Activated T-helper 9 cell treated with anti-CD3 and anti-CD28 coated beads, Interleukin-2, amount 50 U/mL, for 16 hours (primary cell): ENCODE results near the gene SRC.

Source experiments
- DNase-seq: peaks from one replicate; pipeline ENCODE4 v3.0.0-alpha.2; 2020; ENCODE audit warnings: low read depth

SRC gene

DNA sequence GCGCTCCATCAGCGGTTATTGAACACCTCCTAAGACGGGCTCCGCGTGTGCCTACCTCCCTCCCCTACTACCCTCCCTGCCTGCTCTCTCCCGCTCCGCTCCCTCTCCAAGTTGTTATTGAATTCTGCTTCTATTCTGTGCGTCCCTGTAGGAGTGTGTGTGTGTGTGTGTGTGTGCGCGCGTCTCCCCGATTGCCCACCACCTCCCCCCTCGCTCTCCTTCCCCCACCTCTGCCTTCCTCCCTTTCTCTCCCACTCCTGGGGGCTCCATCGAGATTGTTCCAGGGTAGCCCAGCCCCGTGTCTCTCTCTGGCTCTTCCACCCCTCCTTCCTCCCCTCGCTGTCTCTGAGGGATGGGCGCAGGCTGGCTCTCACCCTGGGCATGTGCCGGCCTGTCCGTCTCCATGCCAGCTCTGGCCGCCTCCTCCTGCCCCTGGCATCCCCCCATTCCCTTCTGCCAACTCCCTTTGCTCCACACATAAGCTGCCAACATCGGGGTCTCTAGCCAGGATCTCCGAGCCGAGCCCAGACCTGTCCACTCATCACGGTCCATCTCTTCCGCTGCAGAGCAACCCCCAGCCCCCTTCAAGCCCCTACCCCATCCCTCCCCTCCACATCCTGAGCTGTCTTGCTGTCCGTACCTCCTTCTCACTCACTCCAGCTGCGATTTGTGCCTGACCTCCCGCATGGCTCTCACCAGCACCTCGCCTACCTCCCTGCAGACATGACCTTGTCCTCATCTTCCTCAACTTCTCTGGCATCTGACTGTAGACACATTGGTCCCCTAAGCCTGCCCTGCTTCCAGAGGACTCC lies 68.5 kb downstream of the SRC start:
- DNase-seq: no peak

DNA sequence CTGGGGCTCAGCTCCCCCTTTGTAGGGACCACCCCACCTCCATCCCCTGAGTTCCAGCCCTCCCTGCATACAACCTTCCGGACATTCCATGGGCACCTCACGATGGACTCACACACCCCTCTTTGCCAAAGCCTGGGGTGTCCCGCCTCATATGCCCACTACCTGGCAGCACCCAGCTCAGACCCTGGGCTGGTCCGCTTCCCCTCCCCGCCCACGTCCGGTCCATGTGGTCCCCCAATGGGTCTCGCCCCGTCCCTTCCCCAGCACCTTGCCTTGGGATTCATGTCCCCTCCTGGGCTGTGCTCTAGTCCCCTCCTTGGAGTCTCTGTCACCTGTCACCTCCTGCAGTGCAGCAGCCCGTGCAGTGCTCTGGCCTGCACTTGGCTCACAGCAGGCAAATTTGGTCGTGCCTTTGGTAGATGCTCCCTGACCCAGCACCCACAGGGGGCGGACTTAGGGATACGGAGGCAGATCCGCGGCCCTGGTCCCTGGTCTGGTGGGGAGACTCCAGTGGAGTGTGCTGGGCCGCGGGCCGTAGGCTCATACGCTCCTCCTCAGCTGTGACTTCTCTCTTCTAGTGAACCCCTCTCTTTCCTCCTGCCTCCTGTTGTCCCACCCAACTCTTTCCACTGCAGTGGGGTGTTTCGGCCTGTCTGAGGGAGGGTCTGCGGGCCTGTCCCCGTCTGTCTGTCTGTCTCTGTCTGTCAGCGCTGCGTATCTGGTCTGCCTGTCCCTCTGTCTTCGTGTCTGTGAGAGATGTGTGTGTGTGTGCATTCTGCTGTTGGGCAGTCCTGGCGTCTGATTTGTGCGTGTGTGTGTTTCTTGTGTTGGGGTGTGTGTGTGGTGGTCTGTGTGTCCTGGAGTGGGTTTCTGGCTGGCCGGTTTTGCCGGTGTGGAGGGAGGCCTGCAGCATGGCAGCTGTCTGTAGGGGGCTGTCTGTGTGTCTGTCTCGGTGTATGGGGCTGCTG lies 69.5 kb downstream of the SRC start:
- no peak for DNase-seq

DNA sequence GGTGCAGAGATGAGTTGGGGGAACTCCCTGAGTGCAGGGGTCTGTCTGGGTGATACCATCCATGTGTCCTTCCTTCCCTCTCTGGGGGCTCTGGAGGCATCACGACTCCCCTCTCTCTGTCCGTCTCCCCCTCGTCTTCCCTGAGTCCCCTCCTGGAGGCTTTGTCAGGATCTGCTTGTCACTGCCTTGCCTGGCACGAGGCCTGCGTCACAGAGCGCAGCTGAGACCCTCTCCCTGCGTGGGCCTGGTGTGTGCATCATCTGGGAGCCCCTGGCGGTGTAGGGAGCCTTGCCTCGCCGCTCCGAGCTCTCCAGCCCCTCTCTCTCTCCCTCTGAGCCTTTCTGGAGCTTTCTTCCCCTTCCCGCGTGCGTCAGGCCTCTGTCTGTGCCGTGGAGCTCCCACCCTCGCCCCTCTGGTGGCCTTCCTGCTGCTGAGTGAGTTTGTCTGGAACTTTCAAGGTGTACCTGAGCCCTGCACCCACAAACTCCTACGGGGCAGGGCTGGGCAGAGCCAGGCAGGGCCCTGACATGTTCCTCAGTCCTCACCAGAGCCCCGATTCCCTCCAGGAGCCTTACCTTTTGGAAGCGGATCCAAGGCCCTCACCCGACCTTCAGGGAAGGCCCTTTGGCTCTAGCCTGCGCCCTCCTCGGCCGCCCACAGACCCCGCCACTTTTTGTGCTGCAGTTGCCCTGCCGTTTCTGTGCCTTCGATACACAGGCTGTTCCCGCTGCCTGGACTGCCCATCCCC lies 70.3 kb downstream of the SRC start:
- DNase-seq: no peak

DNA sequence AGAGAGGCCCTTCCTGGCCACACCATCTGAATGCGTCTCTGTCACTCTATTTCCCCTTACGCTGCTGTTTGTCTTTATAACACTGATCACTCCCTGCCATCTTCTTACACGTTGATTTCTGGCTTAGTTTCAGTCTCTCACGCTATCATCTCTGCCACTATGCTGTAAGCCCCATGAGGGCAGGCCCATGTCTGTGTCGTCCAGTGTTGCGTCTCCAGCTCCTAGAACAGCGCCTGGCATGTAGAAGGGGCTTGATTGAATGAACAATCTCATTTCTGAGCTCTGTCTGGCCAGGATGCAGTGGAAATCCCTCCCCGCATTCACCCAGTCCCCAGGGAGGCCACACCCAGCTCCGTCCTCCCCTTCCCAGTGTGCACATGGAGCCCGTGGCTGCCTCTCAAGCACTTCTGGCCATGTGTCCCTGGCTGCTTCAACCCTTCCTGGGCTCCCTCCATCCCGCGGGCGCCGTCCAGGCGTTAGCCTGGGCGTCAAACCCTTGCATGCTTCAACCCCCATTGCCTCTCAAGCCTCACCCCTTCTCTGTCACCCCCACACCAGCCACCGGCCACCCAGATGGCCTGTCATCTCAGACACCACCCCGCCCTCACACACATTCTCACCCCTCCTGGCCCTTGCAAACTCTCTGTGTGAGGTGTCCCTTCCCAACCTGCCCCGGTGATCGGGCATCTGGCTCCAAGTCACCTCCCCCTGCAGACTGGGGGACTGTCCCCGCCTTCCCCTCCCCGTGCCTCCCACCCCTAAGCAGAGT lies 71.1 kb downstream of the SRC start:
- no peak for DNase-seq

DNA sequence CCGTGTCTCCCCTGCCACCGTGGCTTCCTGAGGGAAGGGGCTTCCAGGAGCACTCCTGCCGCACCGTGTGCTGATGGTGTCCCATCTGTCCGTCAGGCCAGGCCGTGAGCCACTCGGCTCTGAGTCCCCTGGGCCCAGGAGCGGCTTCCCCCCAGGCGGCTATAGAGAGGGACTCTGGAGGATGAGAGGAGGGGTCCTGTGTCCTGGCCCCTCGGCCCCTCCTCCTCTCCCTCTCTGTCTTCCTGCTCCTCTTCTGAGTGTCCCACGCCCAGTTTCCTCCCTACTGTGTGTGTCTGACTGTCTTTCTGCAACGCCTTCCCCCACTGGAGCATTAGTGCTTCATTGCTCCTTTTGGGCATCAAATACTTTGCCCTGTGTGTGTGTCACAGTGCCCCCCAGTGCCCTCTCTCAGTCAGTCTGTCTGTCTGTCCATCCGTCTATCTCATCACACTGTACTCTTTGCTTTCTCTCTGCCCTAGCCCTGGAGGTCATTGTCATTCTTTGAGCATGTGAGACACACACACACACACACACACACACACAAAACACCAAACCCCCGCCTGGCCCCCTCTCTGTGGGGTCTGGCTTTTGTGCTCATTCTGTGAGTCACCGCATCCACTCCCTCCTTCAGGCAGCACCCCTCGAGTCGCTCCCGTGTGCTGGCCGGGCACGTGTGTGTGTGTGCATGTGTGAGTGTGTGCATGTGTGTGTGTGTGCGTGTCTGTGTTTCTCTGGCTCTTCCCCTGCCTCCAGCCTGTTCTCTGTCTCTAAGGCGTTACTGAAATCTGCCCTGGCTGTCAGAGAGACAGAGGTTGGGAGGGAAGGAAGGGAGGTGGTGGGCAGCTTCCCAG lies 71.9 kb downstream of the SRC start:
- no peak for DNase-seq

DNA sequence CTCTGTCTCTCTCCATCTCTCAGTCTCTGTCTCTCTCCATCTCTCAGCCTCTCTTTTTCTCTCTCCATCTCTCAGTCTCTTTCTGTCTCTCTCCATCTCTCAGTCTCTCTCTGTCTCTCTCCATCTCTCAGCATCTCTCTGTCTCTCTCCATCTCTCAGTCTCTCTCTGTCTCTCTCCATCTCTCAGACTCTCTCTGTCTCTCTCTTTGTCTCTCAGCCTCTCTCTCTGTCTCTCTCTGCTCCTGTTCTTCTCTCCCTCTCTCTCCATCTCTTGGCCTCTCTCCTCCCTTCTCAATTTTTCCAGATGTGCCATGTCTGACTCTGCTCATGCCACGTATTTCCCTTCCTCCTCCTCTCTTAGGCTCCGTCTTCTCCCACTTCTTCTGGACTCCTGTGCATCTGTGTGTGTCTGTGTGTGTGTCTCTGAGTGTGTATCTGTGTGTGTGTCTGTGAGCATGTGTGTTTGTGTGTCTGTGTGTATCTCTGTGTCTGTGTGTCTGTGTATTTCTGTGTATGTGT lies 72.7 kb downstream of the SRC start:
- DNase-seq: no peak

DNA sequence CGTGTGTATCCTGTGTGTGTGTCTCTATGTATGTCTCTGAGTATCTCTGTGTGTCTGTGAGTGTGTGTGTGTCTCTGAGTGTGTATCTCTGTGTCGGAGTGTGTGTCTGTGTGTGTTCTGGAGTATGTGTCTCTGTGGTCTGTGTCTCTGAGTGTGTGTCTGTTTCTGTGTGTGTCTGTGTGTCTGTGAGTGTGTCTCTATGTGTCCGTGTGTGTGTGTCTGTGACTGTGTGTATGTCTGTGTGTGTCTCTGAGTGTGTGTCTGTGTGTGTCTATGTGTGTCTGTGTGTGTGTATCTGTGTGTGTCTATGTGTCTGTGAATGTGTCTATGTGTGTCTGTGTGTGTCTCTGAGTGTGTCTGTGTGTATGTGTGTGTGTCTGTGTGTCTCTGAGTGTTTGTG lies 73.4 kb downstream of the SRC start:
- DNase-seq: no peak

DNA sequence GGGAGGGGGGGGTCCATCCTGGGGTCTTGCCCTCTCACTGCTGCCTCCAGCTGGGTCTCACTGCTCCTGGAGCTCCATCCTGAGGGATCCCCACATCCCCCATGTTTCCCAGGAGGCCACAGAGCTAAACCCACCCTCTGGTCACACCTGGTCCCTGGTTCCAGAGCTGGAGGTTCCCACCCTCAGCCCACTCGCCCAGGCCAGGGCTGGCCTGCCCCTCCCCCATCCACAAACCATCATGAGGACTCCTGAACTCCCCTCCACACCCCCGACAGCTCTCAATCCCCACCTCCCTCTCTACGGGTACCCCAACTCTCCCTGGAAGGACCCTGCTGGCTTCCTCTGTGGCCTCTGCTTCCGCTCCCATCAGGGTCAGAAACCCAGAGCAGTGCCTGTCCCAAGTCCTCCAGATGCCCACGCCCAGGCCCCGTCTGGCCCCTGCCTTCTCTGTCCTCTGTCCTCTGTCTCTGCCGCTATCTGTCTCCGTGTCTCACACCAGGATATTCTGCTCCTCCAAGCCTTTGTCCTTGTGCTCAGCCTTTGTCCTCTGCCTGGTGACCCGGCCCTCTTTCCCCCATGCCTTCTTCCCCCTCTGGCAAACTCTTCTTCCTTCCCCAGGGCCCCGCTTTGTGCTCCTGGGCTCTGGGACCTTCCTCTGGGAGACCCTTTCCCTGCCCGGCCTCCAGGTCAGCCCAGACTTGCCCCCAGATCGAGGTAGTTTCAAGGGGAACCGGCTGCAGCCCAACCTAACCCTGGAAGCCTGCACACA lies 74.0 kb downstream of the SRC start:
- no peak for DNase-seq

DNA sequence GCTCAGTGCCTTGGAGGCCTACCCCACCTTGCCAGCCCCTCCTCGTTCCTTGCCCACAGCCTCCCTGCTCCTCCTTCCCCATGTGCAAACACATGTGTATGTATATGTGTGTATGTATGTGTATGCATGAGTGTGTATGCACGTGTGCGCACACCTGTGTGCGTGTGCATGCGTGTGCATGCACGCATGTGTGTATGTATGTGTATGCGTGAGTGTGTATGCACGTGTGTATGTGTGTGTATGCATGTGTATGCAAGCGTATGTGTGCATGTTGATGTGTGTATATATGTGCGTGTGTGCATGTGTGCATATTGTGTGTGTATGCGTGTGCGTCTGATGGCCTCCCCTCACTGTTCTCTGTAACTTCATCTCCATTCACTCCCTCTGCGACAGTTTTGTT lies 74.7 kb downstream of the SRC start:
- no peak for DNase-seq

DNA sequence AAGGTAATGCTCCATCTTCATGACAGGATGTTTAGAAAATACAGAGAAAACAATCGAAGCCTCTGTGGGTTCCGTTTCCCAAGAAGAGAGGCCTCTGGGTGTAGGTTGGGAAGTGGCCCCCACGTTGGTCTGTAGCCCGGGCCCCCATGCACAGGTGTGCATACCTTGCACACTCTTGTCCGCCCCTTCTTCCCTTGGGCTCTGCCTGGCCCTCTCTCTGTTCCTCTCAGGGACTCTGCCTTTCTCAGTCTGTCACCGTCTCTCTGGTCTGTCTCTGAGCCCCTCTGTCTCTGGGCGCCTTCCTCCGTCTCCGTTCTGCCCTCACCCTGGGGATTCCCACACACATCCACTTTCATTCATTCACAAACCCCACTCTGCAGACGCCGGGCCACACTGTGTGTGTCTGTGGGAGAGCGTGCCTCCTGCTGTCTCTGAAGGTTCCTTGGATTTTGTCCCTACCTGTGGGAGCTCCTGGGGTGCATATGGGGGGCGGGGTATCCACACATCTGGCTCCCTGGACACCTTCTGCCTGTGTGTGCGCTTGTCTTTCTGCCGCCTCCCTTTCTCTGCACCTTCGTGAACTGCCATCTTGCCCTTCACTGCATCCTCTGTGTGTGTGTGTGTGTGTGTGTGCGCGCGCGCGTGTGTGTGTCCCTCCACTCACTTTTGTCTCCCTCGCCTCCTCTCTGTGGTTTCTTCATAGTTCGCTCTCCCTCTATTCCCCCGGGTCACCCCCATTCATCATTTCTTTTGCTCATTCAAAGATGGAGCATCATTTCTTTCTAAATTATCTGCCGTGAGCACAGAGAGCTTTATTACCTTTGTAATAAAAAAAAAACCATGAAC lies 75.3 kb downstream of the SRC start:
- no peak for DNase-seq

DNA sequence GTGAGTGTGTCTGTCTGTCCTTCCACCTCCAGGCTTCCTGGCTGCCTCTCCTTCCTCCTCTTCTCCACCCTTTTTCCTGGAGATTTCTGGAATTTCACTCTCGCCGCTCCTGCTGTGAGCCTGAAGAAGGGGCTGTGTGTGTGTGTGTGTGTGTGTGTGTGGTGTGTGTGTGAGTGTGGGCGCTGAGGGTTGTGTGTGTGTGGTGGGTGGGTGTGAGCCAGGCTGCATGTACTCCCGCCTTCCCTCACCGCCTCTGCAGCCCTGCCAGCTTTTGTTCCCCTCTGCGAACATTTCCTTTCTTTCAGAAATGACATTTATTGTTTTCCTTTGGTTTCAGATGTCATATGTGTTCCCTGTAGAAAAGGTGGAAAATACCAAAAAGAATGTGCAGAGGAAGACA lies 76.0 kb downstream of the SRC start:
- no peak for DNase-seq

DNA sequence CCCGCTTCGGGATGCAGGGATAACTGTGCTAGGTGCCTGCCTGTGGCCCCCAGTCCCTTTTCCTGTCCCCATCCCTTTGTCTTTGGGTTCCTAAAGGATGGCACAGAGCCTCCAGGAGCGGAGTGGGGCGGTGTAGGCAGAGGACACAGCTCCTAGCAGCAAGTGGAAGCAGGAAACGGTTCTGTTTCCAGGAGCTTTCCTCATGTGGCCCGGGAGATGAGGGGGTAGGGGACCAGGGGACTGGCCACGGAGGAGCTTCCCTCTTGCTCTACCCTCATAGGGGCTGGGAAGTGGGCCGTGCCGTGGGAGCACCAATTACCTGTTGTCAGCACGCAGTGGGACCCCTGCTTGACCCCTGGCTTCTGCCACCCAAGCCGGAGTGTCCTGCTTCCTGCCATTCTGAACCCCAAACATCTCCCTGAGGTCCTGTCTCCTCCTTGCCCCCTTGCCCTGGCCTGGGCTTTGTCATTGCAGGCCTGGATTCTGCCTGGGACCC lies 76.9 kb downstream of the SRC start:
- DNase-seq: no peak

DNA sequence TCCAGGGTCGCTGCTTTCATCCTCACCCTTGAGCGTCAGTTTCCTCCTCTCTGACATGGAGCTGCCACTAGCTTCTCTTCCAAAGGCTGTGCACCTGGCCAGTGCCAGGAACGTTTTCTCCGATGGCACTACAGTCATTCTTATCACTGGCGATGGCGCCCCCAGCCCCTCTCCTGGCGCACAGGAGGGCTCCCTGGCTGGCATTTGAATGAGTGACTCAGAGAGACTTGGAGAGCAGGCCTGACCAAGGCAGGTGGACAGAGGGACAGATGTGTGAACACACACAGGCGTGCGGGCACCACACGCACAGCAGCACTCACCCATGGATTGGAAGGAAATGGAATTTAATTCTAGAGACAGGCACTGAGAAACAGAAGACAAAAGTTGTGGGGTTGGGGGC lies 77.6 kb downstream of the SRC start:
- no peak for DNase-seq

DNA sequence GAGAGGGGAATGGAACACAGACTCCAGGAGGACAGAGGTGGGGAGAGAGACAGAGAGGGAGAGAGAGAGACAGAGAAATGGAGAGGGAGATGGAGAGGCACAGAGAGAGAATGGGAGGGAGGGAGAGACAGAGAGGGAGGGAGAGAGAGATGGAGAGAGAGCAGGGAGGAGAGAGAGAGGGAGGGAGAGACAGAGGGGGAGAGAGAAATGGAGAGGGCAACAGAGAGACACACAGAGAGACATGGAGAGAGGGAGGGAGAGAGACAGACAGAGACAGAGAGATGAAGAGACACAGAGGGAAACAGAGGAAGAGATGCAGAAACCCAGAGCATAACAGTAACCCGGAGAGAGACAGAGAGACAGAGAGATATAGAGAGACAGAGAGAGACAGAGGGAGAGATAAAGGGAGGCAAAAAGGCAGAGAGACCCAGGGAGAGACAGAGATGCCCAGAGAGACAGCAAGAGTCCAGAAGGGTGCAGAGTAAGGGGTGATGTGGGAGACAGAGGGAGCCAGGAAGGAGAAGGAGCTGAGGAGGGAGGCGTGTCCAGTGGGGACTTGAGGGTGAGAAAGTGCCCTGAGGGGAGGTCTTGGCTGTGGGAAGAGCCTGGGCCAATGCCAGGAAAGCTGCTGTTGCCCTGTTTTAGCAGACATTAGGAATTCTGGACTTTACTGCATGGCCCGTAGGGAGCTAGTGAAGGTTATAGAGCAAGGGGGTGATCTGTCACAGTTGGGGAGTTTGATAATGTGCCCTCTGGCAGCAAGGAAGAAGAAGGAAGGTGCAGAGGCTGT lies 78.3 kb downstream of the SRC start:
- no peak for DNase-seq

DNA sequence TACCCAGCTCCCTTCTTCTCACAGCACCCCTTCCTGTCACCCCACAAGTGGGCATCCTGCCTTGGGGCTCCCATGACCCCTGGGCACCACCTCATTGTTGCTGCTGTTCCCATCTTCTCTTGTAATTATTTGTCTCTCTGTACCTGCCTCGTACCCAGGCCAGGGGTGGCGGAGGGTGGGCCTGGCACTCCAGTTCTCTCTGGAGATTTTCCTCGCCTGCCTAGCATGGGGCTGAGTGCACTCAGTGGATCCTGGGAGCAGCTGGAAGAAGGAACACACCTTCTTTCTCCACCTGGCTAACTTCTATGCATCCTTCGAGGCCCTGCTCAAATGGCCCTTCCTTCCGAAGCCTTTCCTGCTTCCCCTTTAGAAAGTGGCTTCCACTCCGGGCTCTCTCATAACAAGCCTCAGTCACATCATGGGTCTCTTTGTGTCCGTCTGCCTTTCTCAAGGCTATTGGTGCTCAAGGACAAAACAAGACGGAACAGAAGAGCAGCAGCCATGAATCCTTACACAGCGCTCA lies 79.2 kb downstream of the SRC start:
- DNase-seq: no peak

DNA sequence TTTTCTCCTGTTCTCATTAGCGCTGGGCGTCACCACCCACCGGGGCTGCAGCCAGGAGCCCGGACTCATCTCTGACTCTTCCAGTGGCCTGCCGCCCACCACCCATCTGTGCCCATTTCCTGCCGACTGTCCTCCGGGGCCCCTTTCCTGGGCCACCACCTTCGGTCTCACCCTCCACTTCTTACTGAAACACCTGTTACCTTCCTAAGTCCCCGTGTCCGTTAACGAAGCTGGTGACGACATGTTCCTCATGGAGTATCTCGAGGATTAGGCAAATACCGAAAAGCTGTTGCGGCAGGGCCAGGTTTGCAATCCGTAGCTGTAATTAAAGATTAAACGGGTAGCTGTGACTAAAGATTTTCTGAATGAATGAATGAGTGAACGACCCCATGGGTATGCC lies 80.2 kb downstream of the SRC start:
- DNase-seq: no peak

DNA sequence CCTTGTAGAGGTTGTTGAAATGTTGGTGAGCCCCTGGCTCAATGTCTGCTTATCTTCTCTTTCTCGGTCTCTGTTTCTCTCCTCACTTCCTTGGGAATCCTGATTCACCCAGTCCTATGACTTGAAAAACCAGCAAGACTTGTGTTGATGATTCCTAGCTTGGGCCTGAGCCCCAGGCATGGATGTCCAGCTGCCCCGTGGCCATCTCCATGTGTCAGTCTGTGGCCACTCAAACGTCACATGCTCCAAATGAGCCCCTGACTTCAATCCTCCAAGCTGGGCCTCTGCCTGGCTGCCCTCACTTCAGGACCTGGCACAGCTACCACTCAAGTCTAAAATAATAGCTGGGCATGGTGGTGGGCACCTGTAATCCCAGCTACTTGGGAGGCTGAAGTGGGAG lies 81.0 kb downstream of the SRC start:
- no peak for DNase-seq

DNA sequence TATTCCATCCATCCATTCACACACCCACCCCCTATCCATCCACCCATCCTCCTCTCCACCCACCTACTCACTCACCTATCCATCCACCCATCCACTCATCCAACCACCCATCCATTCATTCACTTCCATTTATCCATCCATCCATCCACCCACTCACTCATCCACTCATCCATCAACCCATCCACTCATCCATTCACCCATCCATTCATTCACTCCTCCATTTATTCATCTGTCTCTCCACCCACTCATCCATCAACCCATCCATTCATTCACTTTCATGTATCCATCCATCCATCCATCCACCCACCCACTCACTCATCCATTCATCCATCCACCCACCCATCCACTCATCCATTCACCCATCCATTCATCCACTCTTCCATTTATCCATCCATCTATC lies 84.1 kb downstream of the SRC start:
- DNase-seq: no peak
